ENCODE data around the gene AMER3. TPM values are rescaled to one million over a fixed set of nuclear protein-coding genes. Genes with fewer than 3 reads are reported as not detected.

The AMER3 gene
- total RNA-seq, 2 experiments from 2014 or later: not detected

DNA sequence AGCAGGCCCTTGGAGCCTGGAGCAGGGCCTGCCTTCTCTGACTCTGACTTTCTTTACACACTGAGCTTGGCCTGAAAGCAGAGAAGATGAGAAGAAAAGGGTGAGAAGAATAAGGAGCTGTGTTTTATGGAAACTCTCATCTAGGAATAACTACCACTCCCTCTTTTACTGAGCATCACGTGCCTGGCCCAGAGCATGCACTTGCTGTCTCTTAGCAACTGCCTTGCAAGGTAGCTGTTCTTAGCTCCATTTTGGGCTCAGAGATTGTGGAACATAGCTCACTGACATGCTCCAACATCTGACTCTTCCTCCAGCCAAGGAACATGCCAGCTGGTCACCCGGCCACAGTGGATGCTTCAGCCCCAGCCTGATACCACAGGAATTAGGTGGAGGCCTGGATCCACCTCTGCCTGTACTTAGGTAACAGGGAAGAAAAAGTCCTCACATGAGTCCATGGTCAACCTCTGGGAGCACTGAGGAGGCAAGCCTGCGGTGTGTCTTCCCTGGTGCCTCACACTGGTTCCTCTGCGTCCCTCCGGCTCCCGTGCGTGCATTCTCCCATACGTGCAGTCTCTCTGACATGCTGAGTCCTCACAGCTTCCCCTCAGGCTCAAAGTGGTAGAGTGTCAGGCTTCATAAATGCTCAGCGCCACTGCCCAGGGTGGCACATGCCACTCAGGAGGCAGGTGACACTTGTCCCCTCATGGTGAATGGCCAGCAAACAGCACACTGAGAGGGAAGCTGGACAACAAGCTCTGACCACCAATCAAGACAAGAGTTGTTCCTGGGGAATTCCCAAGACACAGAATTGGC is 35.7 kb downstream of the AMER3 start:
- Mint-ChIP-seq H3K4me1 (ENCODE audit: low read depth) (no peaks in the 10 kb centered on the region), H3K27ac (no peak overlapping the region), H3K27me3 (peaks cover 3% of the 10 kb centered on the region), H3K4me3 (no peak overlapping the region), H3K9me3 (no peaks in the 10 kb centered on the region), H3K36me3 (ENCODE audit: low read depth) (no peaks in the 10 kb centered on the region)
- no peak for TF ChIP-seq CTCF (IDR thresholded peaks at IDR 0.05)
- DNase-seq (no peak), ATAC-seq (no peak)
- intact Hi-C loops (cut with micrococcal nuclease): no loop called here
- CTCF ChIA-PET: interaction anchor here (0.9 to 1.7 kb wide), 2 partner anchors 83 to 131 kb away, joined by 3 to 8 read pairs; no protein-coding TSS in a partner anchor
- POLR2A ChIA-PET: no interaction called here

- Mint-ChIP-seq H3K9me3 (no peaks in the 10 kb centered on the region), H3K4me1 (ENCODE audit: low read depth) (no peaks in the 10 kb centered on the region), H3K36me3 (ENCODE audit: low read depth) (no peaks in the 10 kb centered on the region), H3K4me3 (no peak overlapping the region), H3K27ac (no peak overlapping the region), H3K27me3 (peaks cover 3% of the 10 kb centered on the region)
- TF ChIP-seq CTCF (IDR thresholded peaks at IDR 0.05): no peak
- ATAC-seq (no peak), DNase-seq (no peak)
- ChIA-PET CTCF (interaction anchor here (1.7 kb wide), 1 partner anchor 82 kb away, joined by 8 read pairs; no protein-coding TSS in a partner anchor), POLR2A (no interaction called here)
- intact Hi-C loops (cut with micrococcal nuclease): no loop called here
These were observed 36.2 kb downstream of the AMER3 start for GRCh38 chr2:130791617-130791939.

- intact Hi-C loops (cut with micrococcal nuclease): no loop called here
- DNase-seq: no peak
- Mint-ChIP-seq H3K4me3 (no peak overlapping the region), H3K27me3 (peaks cover 3% of the 10 kb centered on the region), H3K4me1 (ENCODE audit: low read depth) (peaks cover 3% of the 10 kb centered on the region), H3K27ac (no peak overlapping the region), H3K9me3 (no peaks in the 10 kb centered on the region), H3K36me3 (ENCODE audit: low read depth) (no peaks in the 10 kb centered on the region)
- no peak for TF ChIP-seq CTCF (IDR thresholded peaks at IDR 0.05)
- ChIA-PET CTCF (interaction anchor here (1.0 to 9.4 kb wide), 2 partner anchors 78 to 126 kb away, joined by 7 to 241 read pairs; no protein-coding TSS in a partner anchor), POLR2A (no interaction called here)
- ATAC-seq: no peak
These were observed 40.1 kb downstream of the AMER3 start for GRCh38 chr2:130795431-130795830.

DNA sequence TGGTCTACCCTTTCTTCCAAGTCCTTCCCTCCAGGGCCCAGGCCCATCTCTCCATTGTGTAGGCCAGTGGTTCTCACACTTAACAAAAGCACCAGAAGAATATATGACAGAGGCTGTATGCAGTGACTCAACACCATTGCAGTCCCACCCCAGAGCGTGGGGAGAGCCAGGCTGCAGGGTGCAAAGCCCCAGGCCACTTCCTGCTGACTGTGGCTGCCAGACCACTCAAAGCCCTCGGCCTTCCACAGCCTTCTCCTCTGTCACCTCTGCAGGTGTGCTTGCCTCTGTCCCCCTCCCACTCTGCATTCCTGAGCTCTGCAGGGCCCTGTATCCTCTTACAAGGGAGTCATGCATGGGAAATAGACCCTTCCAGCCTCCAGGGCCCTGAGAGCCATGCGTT is 41.0 kb downstream of the AMER3 start:
- Mint-ChIP-seq H3K4me3 (no peak overlapping the region), H3K27me3 (peaks cover 3% of the 10 kb centered on the region), H3K36me3 (ENCODE audit: low read depth) (no peaks in the 10 kb centered on the region), H3K27ac (no peak overlapping the region), H3K4me1 (ENCODE audit: low read depth) (peaks cover 3% of the 10 kb centered on the region), H3K9me3 (no peaks in the 10 kb centered on the region)
- no peak for TF ChIP-seq CTCF (IDR thresholded peaks at IDR 0.05)
- ATAC-seq (no peak), DNase-seq (peak; percentile 15)
- CTCF ChIA-PET: interaction anchor here (1.0 to 9.4 kb wide), 4 partner anchors 26 to 128 kb away, joined by 5 to 241 read pairs (median 19); no protein-coding TSS in a partner anchor
- intact Hi-C loops (cut with micrococcal nuclease): no loop called here
- POLR2A ChIA-PET: interaction anchor here (1.2 kb wide), 1 partner anchor 75 kb away, joined by 3 read pairs; no protein-coding TSS in a partner anchor

All from activated CD8-positive, alpha-beta T cell treated with anti-CD3 and anti-CD28 coated beads for 36 hours (primary cell).